Activated T-helper 2 cell treated with anti-CD3 and anti-CD28 coated beads, Interferon-gamma antibody, Interleukin-2, Interleukin-4, amounts not matched to agents 10 μg/mL and 5 μg/mL and 100 μg/mL, durations not matched to agents 14 hours and 24 hours and 36 hours (primary cell): ENCODE results near the gene FUT9. TPM values are rescaled to one million over a fixed set of nuclear protein-coding genes. Genes with fewer than 3 reads are reported as not detected.

Source experiments
- DNase-seq: peaks from one replicate; pipeline ENCODE4 v3.0.0; 2021; ENCODE audit warnings: low spot score
- H3K27ac Mint-ChIP-seq: one replicate; pipeline ENCODE4 v1.8.0; 2021; ENCODE audit warnings: mixed read lengths
- H3K27me3 Mint-ChIP-seq: one replicate; pipeline ENCODE4 v1.8.0; 2021; ENCODE audit warnings: low read depth, mixed read lengths
- H3K36me3 Mint-ChIP-seq: one replicate; pipeline ENCODE4 v1.8.0; 2021; ENCODE audit warnings: low read depth, mixed read lengths
- H3K4me1 Mint-ChIP-seq: one replicate; pipeline ENCODE4 v1.8.0; 2021; ENCODE audit warnings: low read depth, mixed read lengths
- H3K4me3 Mint-ChIP-seq: one replicate; pipeline ENCODE4 v1.8.0; 2021; ENCODE audit warnings: low read depth, mild to moderate bottlenecking, moderate library complexity, mixed read lengths
- H3K9me3 Mint-ChIP-seq: one replicate; pipeline ENCODE4 v1.8.0; 2021; ENCODE audit warnings: mixed read lengths
- intact Hi-C: fragments of 100-400 bp; cut with micrococcal nuclease; formaldehyde crosslinking; loops from one replicate; pipeline ENCODE4 v1.15.1; 2023
- total RNA-seq: library from RNA; stranded (reverse); gene quantifications from 2 replicates; pipeline ENCODE4 v1.2.3, GENCODE V29; 2022

Gene FUT9
- total RNA-seq, 1 donor from 2014 or later: not detected

GRCh38 chr6:96156425-96156824 lies 140.7 kb downstream of the FUT9 start:
- no peaks in the 10 kb centered on the region for H3K9me3 Mint-ChIP-seq
- intact Hi-C loops: loop anchor here (10.0 kb wide), 1 partner anchor 308 kb away; no protein-coding TSS in a partner anchor
- no peak overlapping the region for H3K4me3 Mint-ChIP-seq
- H3K27me3 Mint-ChIP-seq: peaks cover 3% of the 10 kb centered on the region
- peaks cover 6% of the 10 kb centered on the region for H3K4me1 Mint-ChIP-seq
- no peaks in the 10 kb centered on the region for H3K36me3 Mint-ChIP-seq
- no peak overlapping the region for H3K27ac Mint-ChIP-seq
- DNase-seq: no peak

GRCh38 chr6:96157018-96157565 lies 141.3 kb downstream of the FUT9 start:
- Mint-ChIP-seq H3K27me3 (peaks cover 3% of the 10 kb centered on the region), H3K36me3 (no peaks in the 10 kb centered on the region), H3K4me3 (peak overlapping the region; percentile 6), H3K4me1 (peaks cover 6% of the 10 kb centered on the region), H3K9me3 (no peaks in the 10 kb centered on the region), H3K27ac (no peak overlapping the region)
- no peak for DNase-seq
- intact Hi-C loops: loop anchor here (10.0 kb wide), 1 partner anchor 308 kb away; no protein-coding TSS in a partner anchor

- no peak overlapping the region for H3K4me3 Mint-ChIP-seq
- H3K27ac Mint-ChIP-seq: no peak overlapping the region
- intact Hi-C loops: no loop called here
- H3K4me1 Mint-ChIP-seq: no peaks in the 10 kb centered on the region
- no peaks in the 10 kb centered on the region for H3K36me3 Mint-ChIP-seq
- H3K9me3 Mint-ChIP-seq: no peaks in the 10 kb centered on the region
- no peak for DNase-seq
- H3K27me3 Mint-ChIP-seq: no peaks in the 10 kb centered on the region
Measured at GRCh38 chr6:96162711-96163120, 146.9 kb downstream of the FUT9 start.

GRCh38 chr6:96164802-96165201 lies 149.0 kb downstream of the FUT9 start:
- Mint-ChIP-seq H3K9me3 (no peaks in the 10 kb centered on the region), H3K36me3 (no peaks in the 10 kb centered on the region), H3K4me3 (no peak overlapping the region), H3K4me1 (no peaks in the 10 kb centered on the region), H3K27ac (no peak overlapping the region), H3K27me3 (no peaks in the 10 kb centered on the region)
- DNase-seq: no peak
- intact Hi-C loops: no loop called here

- Mint-ChIP-seq H3K27me3 (no peaks in the 10 kb centered on the region), H3K36me3 (no peaks in the 10 kb centered on the region), H3K4me1 (no peaks in the 10 kb centered on the region), H3K27ac (no peak overlapping the region), H3K9me3 (no peaks in the 10 kb centered on the region), H3K4me3 (no peak overlapping the region)
- DNase-seq: no peak
- intact Hi-C loops: no loop called here
Measured at GRCh38 chr6:96171112-96171511, 155.3 kb downstream of the FUT9 start.

- no peaks in the 10 kb centered on the region for H3K36me3 Mint-ChIP-seq
- H3K27ac Mint-ChIP-seq: no peak overlapping the region
- H3K9me3 Mint-ChIP-seq: no peaks in the 10 kb centered on the region
- no peaks in the 10 kb centered on the region for H3K27me3 Mint-ChIP-seq
- H3K4me3 Mint-ChIP-seq: no peak overlapping the region
- intact Hi-C loops: no loop called here
- H3K4me1 Mint-ChIP-seq: no peaks in the 10 kb centered on the region
- DNase-seq: no peak
Measured at GRCh38 chr6:96184798-96185197, 169.0 kb downstream of the FUT9 start.

GRCh38 chr6:96186094-96186493 lies 170.3 kb downstream of the FUT9 start:
- no peaks in the 10 kb centered on the region for H3K4me1 Mint-ChIP-seq
- H3K4me3 Mint-ChIP-seq: no peak overlapping the region
- no peak overlapping the region for H3K27ac Mint-ChIP-seq
- intact Hi-C loops: no loop called here
- H3K36me3 Mint-ChIP-seq: no peaks in the 10 kb centered on the region
- DNase-seq: no peak
- no peaks in the 10 kb centered on the region for H3K9me3 Mint-ChIP-seq
- no peaks in the 10 kb centered on the region for H3K27me3 Mint-ChIP-seq

- Mint-ChIP-seq H3K27me3 (no peaks in the 10 kb centered on the region), H3K36me3 (no peaks in the 10 kb centered on the region), H3K4me3 (no peak overlapping the region), H3K27ac (no peak overlapping the region), H3K4me1 (no peaks in the 10 kb centered on the region), H3K9me3 (no peaks in the 10 kb centered on the region)
- DNase-seq: no peak
- intact Hi-C loops: no loop called here
Measured at GRCh38 chr6:96186516-96187195, 170.9 kb downstream of the FUT9 start.

- Mint-ChIP-seq H3K27me3 (no peaks in the 10 kb centered on the region), H3K4me3 (no peak overlapping the region), H3K4me1 (no peaks in the 10 kb centered on the region), H3K9me3 (no peaks in the 10 kb centered on the region), H3K27ac (no peak overlapping the region), H3K36me3 (no peaks in the 10 kb centered on the region)
- DNase-seq: no peak
- intact Hi-C loops: no loop called here
Measured at GRCh38 chr6:96194675-96195074, 178.9 kb downstream of the FUT9 start.

- Mint-ChIP-seq H3K4me1 (no peaks in the 10 kb centered on the region), H3K9me3 (no peaks in the 10 kb centered on the region), H3K27ac (no peak overlapping the region), H3K4me3 (no peak overlapping the region), H3K36me3 (no peaks in the 10 kb centered on the region), H3K27me3 (no peaks in the 10 kb centered on the region)
- DNase-seq: no peak
- intact Hi-C loops: no loop called here
Measured at GRCh38 chr6:96195272-96195671, 179.5 kb downstream of the FUT9 start.

GRCh38 chr6:96196633-96197032 lies 180.9 kb downstream of the FUT9 start:
- intact Hi-C loops: no loop called here
- no peaks in the 10 kb centered on the region for H3K9me3 Mint-ChIP-seq
- no peak overlapping the region for H3K4me3 Mint-ChIP-seq
- H3K27me3 Mint-ChIP-seq: no peaks in the 10 kb centered on the region
- no peak for DNase-seq
- H3K36me3 Mint-ChIP-seq: no peaks in the 10 kb centered on the region
- no peaks in the 10 kb centered on the region for H3K4me1 Mint-ChIP-seq
- H3K27ac Mint-ChIP-seq: no peak overlapping the region

GRCh38 chr6:96197241-96197640 lies 181.5 kb downstream of the FUT9 start:
- H3K4me1 Mint-ChIP-seq: no peaks in the 10 kb centered on the region
- intact Hi-C loops: no loop called here
- H3K27ac Mint-ChIP-seq: no peak overlapping the region
- no peaks in the 10 kb centered on the region for H3K27me3 Mint-ChIP-seq
- H3K9me3 Mint-ChIP-seq: no peaks in the 10 kb centered on the region
- no peak overlapping the region for H3K4me3 Mint-ChIP-seq
- no peak for DNase-seq
- H3K36me3 Mint-ChIP-seq: no peaks in the 10 kb centered on the region

- DNase-seq: no peak
- Mint-ChIP-seq H3K9me3 (no peaks in the 10 kb centered on the region), H3K4me3 (no peak overlapping the region), H3K36me3 (no peaks in the 10 kb centered on the region), H3K4me1 (no peaks in the 10 kb centered on the region), H3K27ac (no peak overlapping the region), H3K27me3 (no peaks in the 10 kb centered on the region)
- intact Hi-C loops: no loop called here
Measured at GRCh38 chr6:96202571-96202970, 186.8 kb downstream of the FUT9 start.
